Measurements from ENCODE around the gene C9orf50.
A peak's percentile ranks its signal among the peaks of the same experiment; 100 is the strongest.
"Not testable (repeated sequence)": the region's sequence is repeated elsewhere in the genome, so short reads cannot be mapped to it uniquely, and the experiment has no call there.

C9orf50 gene

DNA sequence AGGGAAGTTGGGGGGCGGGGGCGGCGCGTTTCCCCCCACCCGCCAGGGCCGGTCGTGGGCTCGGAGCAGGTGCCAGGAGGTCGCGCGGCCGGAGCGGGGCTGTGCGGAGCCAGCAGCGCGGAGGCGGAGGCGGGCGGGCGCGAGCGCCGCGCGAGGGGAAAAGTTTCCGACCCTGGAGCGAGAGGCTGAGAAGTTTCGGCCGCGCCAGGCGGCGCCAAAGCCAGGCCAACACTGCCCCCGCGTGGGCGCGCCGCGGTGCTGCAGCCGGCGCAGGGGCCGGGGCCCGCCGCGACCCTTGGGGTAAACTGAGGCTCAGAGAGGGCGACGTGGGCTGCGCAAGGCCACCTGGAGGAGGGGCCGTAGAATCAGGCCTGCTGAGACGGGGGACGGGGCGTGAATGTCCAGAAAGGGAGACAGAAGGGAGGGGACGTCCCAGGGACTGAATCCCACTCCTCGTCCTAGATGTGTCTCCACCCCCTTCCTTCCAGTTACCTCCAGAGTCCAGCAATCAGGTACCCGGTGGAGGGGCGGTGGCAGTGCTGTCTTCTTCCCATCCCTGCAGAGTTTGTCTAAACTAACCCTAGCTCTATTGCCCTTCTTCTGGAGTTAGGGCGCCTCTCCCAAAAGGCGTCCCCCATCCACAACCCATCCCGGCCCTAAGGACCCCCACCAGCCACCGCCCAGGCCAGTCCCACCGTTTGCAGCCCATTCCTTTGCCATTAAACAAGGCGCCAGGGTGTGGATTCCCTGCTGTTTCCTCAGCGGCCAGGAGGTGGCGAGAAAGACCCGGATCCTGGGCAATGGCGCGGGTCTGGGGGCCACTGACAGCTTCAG is 10.2 kb downstream of the C9orf50 start:
- peak; percentile 81 for DNase-seq (ENCODE audit: low spot score)

- DNase-seq (ENCODE audit: low spot score): no peak
Measured at GRCh38 chr9:129610213-129610472, 10.8 kb downstream of the C9orf50 start.

DNA sequence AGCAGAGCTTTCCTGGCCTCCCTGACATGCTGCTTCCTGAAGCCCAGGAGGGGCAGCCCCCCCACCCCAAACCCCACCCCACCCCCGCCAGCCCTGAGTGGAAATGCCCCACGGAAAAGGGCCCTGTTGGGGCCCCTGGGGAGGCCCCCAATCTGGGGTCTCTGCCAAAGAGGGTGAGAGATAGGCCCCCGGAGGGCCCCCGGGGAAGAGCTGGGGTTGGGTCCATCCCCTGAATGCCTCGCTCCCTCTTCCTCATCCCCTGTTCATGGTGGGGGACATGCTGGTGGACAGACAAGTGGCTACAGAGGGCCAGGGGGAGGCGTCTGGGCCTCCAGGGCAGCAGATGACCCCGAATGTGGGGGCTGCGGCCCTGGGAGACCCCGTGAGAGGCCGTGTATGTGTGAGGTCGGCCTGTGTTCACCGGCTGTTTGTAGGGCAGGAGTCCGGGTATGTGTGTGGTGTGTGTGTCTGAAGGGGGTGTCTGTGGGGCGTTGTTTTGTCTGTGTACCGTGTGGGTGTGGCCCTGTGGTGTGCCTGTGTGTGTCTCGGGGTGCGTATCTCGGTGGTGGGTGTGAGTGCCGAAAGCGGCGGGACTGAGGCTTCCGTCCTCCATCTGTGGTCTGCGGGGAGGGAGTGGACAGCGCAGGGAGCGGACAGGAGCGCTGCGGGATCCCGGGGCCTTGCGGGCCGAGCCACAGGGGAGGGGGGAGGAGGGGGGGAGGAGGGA is 11.3 kb downstream of the C9orf50 start:
- peak; percentile 42 for DNase-seq (ENCODE audit: low spot score)

- no peak for DNase-seq (ENCODE audit: low spot score)
Measured at GRCh38 chr9:129608561-129609481, 12.1 kb downstream of the C9orf50 start.

DNA sequence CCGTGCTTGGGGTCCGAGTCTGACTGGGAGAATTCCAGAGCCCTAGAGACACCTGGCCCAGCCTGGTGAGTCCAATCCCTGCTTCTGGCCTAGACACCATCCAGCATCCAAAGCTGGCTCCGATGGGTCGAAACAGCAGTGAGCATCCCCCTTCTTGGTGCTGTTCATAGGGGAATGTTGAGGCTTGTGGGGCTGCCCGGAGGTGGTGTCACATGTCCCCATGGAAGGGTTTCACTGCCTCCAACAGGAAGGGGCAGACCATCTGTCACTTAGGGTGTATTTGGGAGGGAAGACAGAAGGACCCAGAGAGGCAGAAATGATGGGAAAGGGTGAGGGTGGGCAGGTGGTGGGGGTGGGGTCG is 13.9 kb downstream of the C9orf50 start:
- no peak for DNase-seq (ENCODE audit: low spot score)

DNA sequence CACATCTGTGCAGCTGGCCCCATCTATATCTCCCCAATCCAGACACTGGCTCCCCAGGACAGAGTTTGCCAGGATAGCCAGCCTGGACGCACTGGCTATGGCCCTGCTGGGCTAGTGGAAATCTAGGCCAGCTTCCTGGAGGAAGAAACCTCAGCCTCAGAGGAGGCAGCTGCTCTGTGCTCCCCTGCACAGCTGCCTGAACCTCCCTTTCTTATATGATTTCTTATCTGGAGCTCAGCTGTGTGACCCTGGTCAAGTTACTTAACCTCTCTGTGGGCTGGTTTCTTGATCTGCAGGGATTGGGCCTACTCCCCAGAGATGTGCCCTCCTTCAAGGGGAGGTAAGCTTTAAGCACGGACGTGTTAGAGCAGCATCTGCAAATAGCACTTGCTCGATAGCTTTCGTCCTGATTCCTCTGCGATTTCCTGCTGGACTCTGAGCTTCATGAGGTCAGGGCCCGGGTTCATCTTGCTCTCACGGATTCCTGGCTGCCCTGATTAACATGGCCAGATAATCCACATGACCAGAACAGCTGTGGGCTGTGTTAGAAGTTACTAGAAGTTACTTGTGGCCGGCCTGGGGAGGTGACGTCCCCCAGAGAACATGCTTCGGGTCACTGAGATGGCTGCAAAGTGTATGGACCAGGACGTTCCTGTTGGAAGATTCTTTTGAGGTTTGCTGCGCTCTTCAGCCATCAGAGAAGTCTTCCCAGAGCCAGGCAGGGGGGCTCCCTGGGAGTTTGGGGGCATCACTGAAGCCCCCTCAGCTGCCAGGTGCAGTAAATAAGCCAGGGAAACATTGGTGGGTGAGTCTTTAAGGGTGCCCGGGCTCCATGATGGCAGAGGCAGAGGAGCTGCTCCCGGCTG is 14.5 kb downstream of the C9orf50 start:
- no peak for DNase-seq (ENCODE audit: low spot score)

DNA sequence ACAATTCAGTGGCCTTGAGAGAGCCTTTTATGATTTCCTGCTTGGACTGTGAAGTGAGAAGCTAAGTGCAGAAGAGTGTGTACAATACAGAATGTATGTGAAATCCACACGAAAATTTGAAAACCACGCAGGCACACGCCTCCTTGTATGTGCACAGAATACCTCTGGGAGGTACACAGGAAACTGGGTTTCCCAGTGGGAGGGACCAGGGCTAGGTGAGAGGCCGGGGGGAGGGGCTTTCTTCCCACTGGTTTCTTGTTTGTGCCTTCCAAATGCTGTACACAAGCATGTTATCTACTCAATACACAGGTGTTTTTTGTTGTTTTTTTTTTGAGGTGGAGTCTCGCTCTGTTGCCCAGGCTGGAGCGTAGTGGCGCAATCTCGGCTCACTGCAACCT is 16.1 kb downstream of the C9orf50 start:
- DNase-seq (ENCODE audit: low spot score): no peak

DNA sequence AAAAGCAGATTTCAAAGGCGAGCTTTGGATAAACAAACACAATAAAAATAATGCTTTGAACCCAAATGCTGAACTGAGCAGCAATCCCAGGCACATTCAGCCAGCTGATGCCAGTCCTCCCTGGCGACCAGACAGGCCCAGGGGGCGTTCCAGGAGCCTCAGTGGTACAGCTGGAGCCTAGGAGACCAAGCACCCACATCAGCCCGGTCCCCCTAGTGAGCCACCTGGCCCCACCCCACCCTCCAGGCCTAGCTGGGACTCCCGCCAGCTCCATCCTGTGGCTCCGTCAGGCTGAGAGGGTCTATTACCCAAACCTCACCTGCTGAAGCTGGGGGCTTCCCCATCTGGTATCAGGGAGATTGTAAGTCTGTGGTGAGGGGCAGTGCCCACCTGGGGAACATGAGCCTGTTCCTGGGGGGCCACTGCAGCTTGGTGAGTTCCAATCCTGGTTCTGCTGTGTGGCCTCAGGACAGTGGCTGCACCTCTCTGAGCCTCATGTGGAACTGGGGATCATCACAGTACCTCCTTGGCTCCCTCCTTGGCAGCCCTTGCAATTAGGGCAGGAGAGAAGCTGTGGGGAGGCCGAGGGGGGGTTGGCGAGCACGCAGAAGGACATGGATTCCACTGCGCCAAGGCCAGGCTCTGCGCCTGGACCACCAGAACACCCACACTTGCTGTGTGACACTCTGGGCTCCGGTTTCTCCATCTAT is 16.7 kb downstream of the C9orf50 start:
- DNase-seq (ENCODE audit: low spot score): no peak

DNA sequence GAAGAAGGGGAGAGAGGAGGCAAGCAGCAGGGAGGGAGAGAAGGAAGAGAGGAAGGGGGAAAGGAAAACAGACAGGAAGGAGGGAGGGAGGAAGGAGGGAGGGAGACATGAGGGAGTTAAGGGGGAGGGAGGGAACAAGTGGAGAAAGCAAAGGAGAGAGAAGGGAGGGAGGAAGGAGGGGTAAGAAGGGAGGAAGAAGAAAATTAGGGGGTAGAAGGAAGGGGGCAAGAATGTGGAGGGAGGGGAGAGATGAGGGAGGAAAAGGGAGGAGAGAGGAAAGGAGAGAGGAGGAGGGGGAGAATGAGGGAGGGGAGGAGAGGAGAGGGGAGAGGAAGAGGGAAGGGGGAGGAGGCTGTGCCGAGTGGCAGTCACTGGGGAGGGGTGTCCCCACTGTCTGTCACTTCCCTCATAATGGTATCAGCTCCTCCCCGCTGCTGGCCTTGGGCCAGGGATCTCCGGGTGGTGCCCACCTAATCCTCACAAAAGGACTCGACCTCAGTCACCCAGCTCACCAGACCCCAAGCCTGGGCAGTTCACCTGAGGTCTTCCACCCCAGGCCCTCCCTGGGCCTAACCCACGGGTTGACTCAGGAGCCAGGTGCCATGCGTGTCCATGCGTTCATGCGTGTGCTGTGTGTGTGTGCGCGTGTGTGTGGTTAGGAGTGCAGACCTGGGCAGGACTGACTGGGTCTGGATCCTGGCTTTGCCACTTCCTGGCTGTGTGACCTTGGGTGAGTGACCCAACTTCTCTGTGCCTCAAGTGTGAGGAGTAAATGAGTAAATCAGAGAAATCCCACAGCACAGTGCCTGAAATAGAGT is 18.1 kb downstream of the C9orf50 start:
- no peak for DNase-seq (ENCODE audit: low spot score)

GRCh38 chr9:129601082-129601674 is 19.7 kb downstream of the C9orf50 start:
- no peak for DNase-seq (ENCODE audit: low spot score)

DNA sequence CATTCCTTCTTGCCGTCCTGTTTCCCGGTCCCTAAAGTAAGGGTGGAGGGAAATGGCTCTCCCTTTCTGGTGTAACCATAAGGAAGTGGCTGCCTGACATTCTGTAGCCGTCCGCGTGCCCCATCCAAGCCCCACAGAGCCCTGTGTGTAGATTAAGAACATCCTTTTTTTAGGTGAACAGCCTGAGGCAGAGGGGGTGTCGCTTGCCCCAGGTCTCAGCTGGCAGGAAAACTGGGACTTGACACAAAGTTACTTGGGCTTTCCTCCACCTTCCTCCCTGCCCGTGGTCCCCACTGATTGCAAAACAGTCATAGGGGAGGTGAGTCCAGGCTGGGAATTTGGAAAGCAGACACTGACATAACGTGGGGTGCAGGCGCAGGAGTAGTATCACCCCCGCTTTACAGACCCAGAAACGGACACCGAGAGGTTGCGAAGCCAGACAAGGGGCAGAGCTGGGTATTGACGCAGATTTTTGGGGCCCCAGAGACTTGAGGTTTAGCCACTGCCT is 22.8 kb downstream of the C9orf50 start:
- DNase-seq (ENCODE audit: low spot score): no peak

GRCh38 chr9:129597355-129598088 is 23.4 kb downstream of the C9orf50 start:
- DNase-seq (ENCODE audit: low spot score): no peak

DNA sequence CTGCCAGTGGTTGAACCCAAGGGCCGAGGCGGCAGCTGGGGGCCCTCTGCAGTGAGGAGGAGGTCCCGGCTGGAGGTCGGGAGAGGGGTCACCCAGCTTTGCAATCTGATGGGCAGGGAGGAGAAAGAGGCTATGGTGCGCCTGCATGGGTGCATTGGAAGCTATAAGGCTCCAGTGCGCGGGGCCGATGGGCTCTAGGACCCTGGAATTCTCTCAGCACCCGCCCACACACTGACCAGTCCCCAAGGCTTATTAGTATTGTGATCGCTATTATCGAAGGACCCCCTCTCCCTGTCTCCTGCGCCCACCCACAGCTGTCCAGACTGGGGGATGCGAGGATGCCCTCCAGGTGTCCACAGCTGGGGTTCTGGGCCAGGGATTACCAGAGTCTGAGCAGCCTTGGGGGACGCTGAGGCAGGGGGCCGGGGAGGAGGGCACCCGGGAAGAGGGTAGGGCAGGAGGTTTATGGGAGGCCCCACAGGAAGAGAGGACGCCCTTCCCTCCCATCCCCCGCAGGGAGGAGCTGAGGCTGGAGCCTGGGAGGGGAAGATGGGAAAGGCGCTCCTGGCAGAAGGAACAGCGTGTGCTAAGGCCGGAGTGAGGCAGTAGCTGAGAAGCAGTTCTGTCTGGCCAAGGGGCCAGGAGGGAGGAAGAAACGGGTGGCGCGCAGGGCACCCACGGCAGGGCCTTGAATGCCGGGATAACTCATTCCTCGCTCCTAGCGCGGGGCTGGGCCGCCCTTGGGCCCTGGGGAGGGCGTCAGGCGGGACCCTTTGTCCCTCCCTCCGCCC is 24.2 kb downstream of the C9orf50 start:
- no peak for DNase-seq (ENCODE audit: low spot score)

GRCh38 chr9:129595903-129596540 is 24.9 kb downstream of the C9orf50 start:
- DNase-seq (ENCODE audit: low spot score): no peak

DNA sequence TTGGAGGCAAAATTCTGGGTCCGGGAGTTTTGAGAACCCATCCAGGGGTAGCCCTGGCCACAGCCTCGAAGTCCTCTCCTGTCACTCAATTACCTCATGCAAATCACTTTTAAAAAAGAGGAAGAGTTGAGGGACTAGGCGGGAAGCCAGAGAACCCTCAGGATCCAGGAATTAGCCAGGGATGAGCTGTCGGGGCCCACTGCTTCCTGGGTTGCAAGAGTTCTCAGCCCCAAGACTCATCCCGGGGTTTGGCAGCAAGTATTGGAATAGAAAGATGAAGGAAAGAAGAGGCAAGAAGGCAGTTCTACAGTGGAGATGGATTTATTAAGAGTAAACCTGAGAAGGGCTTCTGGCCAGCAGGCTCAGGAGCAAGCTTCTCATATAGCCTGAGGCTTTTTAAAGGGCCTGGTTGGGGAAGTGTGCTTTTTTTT is 25.6 kb downstream of the C9orf50 start:
- no peak for DNase-seq (ENCODE audit: low spot score)

GRCh38 chr9:129594632-129595031 is 26.3 kb downstream of the C9orf50 start:
- no peak for DNase-seq (ENCODE audit: low spot score)

- DNase-seq (ENCODE audit: low spot score): not testable (repeated sequence)
Measured at GRCh38 chr9:129592790-129593189, 28.1 kb downstream of the C9orf50 start.
